Subcutaneous abdominal adipose tissue (tissue), 5 donors: ENCODE results near the gene ELMO1.

Source experiments
- H3K27ac ChIP-seq: one replicate; pipeline ENCODE4 v1.7.0; 2013; ENCODE audit warnings: low read depth, mild to moderate bottlenecking, inconsistent platforms, low read length, moderate library complexity
- H3K27me3 ChIP-seq, 5 donors: one replicate each; pipeline ENCODE4 v1.7.0; 2013; ENCODE audit warnings: low read length in 5 of 5, inconsistent platforms in 1 of 5; ENCODE audit not compliant: control insufficient read depth in 5 of 5, insufficient read depth in 4 of 5
- H3K36me3 ChIP-seq, 5 donors: one replicate each; pipeline ENCODE4 v1.7.0; 2013; ENCODE audit warnings: low read length in 5 of 5; ENCODE audit not compliant: control insufficient read depth in 5 of 5, insufficient read depth in 5 of 5
- H3K4me1 ChIP-seq, 5 donors: one replicate each; pipeline ENCODE4 v1.7.0; 2013; ENCODE audit warnings: low read length in 5 of 5, mild to moderate bottlenecking in 3 of 5, moderate library complexity in 1 of 5; ENCODE audit not compliant: control insufficient read depth in 5 of 5, insufficient read depth in 5 of 5
- H3K4me3 ChIP-seq, 5 donors: one replicate each; pipeline ENCODE4 v1.7.0; 2013; ENCODE audit warnings: low read length in 5 of 5, low read depth in 1 of 5
- H3K9ac ChIP-seq, 5 donors: one replicate each; pipeline ENCODE4 v1.7.0; 2013; ENCODE audit warnings: low read length in 5 of 5, mild to moderate bottlenecking in 4 of 5, moderate library complexity in 3 of 5
- H3K9me3 ChIP-seq, 5 donors: one replicate each; pipeline ENCODE4 v1.7.0; 2013; ENCODE audit warnings: low read length in 5 of 5; ENCODE audit not compliant: control insufficient read depth in 5 of 5
- donor health status: healthy.
- donor health status: healthy.
- donor health status: healthy.
- donor health status: healthy.
- donor health status: healthy.

ELMO1 gene

GRCh38 chr7:36946401-36946739 is 502.3 kb downstream of the ELMO1 start:
- Histone ChIP-seq H3K36me3 (no peaks in the 10 kb centered on the region), H3K27ac (no peak overlapping the region), H3K9me3 (peaks cover 0 to 12% (median 6%) of the 10 kb centered on the region in 5 donors), H3K4me1 (peaks cover 0 to 32% (median 18%) of the 10 kb centered on the region in 5 donors), H3K4me3 (no peak overlapping the region), H3K9ac (no peak overlapping the region), H3K27me3 (no peaks in the 10 kb centered on the region)

- Histone ChIP-seq H3K9ac (no peak overlapping the region), H3K4me1 (peaks cover 0 to 31% (median 16%) of the 10 kb centered on the region in 5 donors), H3K9me3 (peaks cover 0 to 18% (median 9%) of the 10 kb centered on the region in 5 donors), H3K27me3 (no peaks in the 10 kb centered on the region), H3K27ac (no peak overlapping the region), H3K36me3 (no peaks in the 10 kb centered on the region), H3K4me3 (no peak overlapping the region)
Observed at GRCh38 chr7:36945612-36946400, 502.9 kb downstream of the ELMO1 start.

GRCh38 chr7:36944838-36945237 is 503.8 kb downstream of the ELMO1 start:
- H3K4me3 ChIP-seq, result no peak overlapping the region
- peaks cover 0 to 27% (median 14%) of the 10 kb centered on the region in 5 donors for H3K9me3 ChIP-seq
- H3K27me3 ChIP-seq, result no peaks in the 10 kb centered on the region
- H3K9ac ChIP-seq, result no peak overlapping the region
- H3K27ac ChIP-seq, result no peak overlapping the region
- peaks cover 0 to 21% (median 6%) of the 10 kb centered on the region in 5 donors for H3K4me1 ChIP-seq
- H3K36me3 ChIP-seq, result no peaks in the 10 kb centered on the region

GRCh38 chr7:36943591-36944435 is 504.9 kb downstream of the ELMO1 start:
- no peak overlapping the region for H3K9ac ChIP-seq
- H3K27ac ChIP-seq, result no peak overlapping the region
- peaks cover 0 to 2% (median 0%) of the 10 kb centered on the region in 5 donors for H3K36me3 ChIP-seq
- H3K4me3 ChIP-seq, result no peak overlapping the region
- peaks cover 0 to 37% (median 24%) of the 10 kb centered on the region in 5 donors for H3K9me3 ChIP-seq
- H3K4me1 ChIP-seq, result peaks cover 0 to 15% (median 0%) of the 10 kb centered on the region in 5 donors
- H3K27me3 ChIP-seq, result no peaks in the 10 kb centered on the region

- no peak overlapping the region for H3K4me3 ChIP-seq
- H3K36me3 ChIP-seq, result peaks cover 0 to 2% (median 0%) of the 10 kb centered on the region in 5 donors
- H3K27me3 ChIP-seq, result no peaks in the 10 kb centered on the region
- no peak overlapping the region for H3K9ac ChIP-seq
- H3K9me3 ChIP-seq, result peaks cover 3 to 46% (median 31%) of the 10 kb centered on the region in 5 donors
- H3K4me1 ChIP-seq, result peaks cover 0 to 15% (median 0%) of the 10 kb centered on the region in 5 donors
- H3K27ac ChIP-seq, result no peak overlapping the region
Observed at GRCh38 chr7:36942955-36943354, 505.7 kb downstream of the ELMO1 start.

DNA sequence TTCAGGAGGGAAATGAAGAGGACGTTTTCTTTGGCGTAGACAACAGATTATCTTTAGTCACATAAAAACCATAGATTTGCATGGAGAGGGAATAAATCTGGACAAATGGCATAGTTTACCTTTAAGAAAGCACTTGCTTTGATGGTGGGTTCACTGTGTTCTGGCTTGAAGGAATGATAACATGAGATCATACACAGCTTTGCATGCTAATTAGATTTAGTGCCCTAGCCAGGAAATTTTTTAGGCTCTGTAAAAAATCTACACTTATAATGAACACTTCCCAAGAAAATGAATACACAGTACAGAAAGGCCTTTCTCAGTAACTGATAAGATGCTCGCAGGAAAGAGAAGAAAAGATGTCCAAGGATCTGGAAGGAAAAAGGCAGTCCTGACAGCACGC is 506.1 kb downstream of the ELMO1 start:
- Histone ChIP-seq H3K27ac (no peak overlapping the region), H3K36me3 (peaks cover 0 to 2% (median 0%) of the 10 kb centered on the region in 5 donors), H3K9ac (no peak overlapping the region), H3K4me3 (no peak overlapping the region), H3K4me1 (peaks cover 0 to 15% (median 0%) of the 10 kb centered on the region in 5 donors), H3K27me3 (no peaks in the 10 kb centered on the region), H3K9me3 (peaks cover 7 to 50% (median 36%) of the 10 kb centered on the region in 5 donors)

DNA sequence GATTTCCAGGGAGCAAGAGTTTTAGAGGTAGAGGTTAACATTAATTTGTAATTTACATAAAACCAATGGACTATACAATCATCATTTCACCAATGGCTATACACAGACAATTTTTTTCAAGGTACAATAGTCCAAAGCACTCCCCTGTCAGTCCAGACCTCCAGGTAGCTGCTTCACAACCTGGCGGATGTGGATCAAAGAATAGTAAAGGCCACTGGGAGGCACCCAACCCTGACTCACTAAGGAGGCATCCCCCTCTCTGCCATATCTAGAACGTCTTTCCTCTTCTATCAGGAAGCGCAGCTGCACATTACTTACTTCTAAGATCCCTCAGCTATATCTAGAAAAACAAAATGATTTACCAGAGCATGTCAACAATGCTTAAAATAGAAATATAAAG is 506.6 kb downstream of the ELMO1 start:
- Histone ChIP-seq H3K36me3 (peaks cover 0 to 5% (median 0%) of the 10 kb centered on the region in 5 donors), H3K9me3 (peaks cover 8 to 55% (median 41%) of the 10 kb centered on the region in 5 donors), H3K4me1 (peaks cover 0 to 15% (median 0%) of the 10 kb centered on the region in 5 donors), H3K27me3 (no peaks in the 10 kb centered on the region), H3K9ac (no peak overlapping the region), H3K27ac (no peak overlapping the region), H3K4me3 (no peak overlapping the region)

GRCh38 chr7:36941359-36941758 is 507.3 kb downstream of the ELMO1 start:
- Histone ChIP-seq H3K27me3 (no peaks in the 10 kb centered on the region), H3K9me3 (peaks cover 8 to 62% (median 47%) of the 10 kb centered on the region in 5 donors), H3K4me1 (peaks cover 0 to 15% (median 0%) of the 10 kb centered on the region in 5 donors), H3K36me3 (peaks cover 0 to 6% (median 0%) of the 10 kb centered on the region in 5 donors), H3K4me3 (no peak overlapping the region), H3K9ac (no peak overlapping the region), H3K27ac (no peak overlapping the region)

GRCh38 chr7:36939816-36940215 is 508.8 kb downstream of the ELMO1 start:
- Histone ChIP-seq H3K36me3 (peaks cover 0 to 6% (median 0%) of the 10 kb centered on the region in 5 donors), H3K9me3 (peaks cover 8 to 74% (median 58%) of the 10 kb centered on the region in 5 donors), H3K27ac (no peak overlapping the region), H3K27me3 (no peaks in the 10 kb centered on the region), H3K4me3 (peak overlapping the region in 3 of 5 donors; percentile 8 to 35 (median 24)), H3K9ac (no peak overlapping the region), H3K4me1 (peaks cover 0 to 15% (median 0%) of the 10 kb centered on the region in 5 donors)
